GM12878 (cell line): ENCODE results near the gene RIMS3.

Experiments
- EGR1 ChIP-seq, 2 experiments: IDR thresholded peaks; 1 replicate in 1 of 2; 2 replicates in 1 of 2; pipeline ENCODE4 v1.6.1; 2011 to 2012; ENCODE audit warnings: low read depth in 2 of 2, low read length in 2 of 2, borderline replicate concordance in 1 of 2, mild to moderate bottlenecking in 1 of 2, moderate library complexity in 1 of 2
- ETV6 ChIP-seq, 2 experiments: fragments of 450-650 bp in 1 of 2; IDR thresholded peaks in 1 of 2; conservative IDR thresholded peaks in 1 of 2; 2 replicates each; pipeline ENCODE4 v1.6.1; 2014; ENCODE audit warnings: antibody characterized with exemption in 1 of 2, borderline replicate concordance in 1 of 2, low read depth in 1 of 2, mild to moderate bottlenecking in 1 of 2, moderate library complexity in 1 of 2
- POLR2AphosphoS5 ChIP-seq: IDR thresholded peaks from 2 replicates; pipeline ENCODE4 v1.6.1; 2011; ENCODE audit warnings: mild to moderate bottlenecking, low read length, inconsistent platforms
- TF ChIP-seq, protein P1 (sequence below), 3 experiments: IDR thresholded peaks in 2 of 3; conservative IDR thresholded peaks in 1 of 3; 2 replicates each; pipeline ENCODE4 v1.5.1; 2011; ENCODE audit warnings: low read depth in 3 of 3, low read length in 3 of 3, mild to moderate bottlenecking in 3 of 3, control low read depth in 2 of 3, moderate library complexity in 2 of 3, inconsistent platforms in 1 of 3, mixed read lengths in 1 of 3; ENCODE audit not compliant: control insufficient read depth in 2 of 3, insufficient read depth in 1 of 3; ENCODE audit errors: extremely low read depth in 1 of 3

DNA sequence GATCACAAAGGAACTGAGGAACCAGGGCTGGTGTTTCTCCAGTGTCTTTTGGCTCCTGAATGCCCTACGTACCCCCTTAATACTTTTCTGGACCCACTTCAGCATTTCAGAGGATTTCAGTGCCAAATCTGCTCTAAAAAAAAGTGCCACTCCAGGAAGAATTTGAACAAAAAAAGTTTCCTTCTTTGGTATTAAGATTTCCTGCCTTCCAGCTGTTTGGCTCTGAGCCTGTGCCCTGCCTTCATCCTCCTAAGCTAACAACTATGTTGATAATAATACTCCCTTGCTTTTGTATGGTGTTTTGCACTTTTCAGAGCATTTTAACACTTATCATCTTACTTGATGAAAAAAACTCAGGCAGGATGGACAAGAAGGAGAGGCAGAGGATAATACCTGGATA, 11.0 kb upstream of the RIMS3 start:
- TF ChIP-seq EGR1 (IDR thresholded peaks at IDR 0.05; ENCODE audit: borderline replicate concordance in 1 of 2, low read depth in 2 of 2, low read length in 2 of 2), result no peak
- no peak for TF ChIP-seq ETV6 (conservative IDR thresholded peaks at IDR 0.05 in 1 of 2, IDR thresholded peaks at IDR 0.05 in 1 of 2; ENCODE audit: borderline replicate concordance in 1 of 2, low read depth in 1 of 2)
- TF ChIP-seq, protein P1, sequence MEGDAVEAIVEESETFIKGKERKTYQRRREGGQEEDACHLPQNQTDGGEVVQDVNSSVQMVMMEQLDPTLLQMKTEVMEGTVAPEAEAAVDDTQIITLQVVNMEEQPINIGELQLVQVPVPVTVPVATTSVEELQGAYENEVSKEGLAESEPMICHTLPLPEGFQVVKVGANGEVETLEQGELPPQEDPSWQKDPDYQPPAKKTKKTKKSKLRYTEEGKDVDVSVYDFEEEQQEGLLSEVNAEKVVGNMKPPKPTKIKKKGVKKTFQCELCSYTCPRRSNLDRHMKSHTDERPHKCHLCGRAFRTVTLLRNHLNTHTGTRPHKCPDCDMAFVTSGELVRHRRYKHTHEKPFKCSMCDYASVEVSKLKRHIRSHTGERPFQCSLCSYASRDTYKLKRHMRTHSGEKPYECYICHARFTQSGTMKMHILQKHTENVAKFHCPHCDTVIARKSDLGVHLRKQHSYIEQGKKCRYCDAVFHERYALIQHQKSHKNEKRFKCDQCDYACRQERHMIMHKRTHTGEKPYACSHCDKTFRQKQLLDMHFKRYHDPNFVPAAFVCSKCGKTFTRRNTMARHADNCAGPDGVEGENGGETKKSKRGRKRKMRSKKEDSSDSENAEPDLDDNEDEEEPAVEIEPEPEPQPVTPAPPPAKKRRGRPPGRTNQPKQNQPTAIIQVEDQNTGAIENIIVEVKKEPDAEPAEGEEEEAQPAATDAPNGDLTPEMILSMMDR (IDR thresholded peaks at IDR 0.05 in 2 of 3, conservative IDR thresholded peaks at IDR 0.05 in 1 of 3; ENCODE audit: control insufficient read depth in 2 of 3, extremely low read depth in 1 of 3, insufficient read depth in 1 of 3, low read depth in 3 of 3, low read length in 3 of 3), result no peak
- TF ChIP-seq POLR2AphosphoS5, result no peak
